Measurements from ENCODE around the gene SLC5A10. TPM values are rescaled to one million over a fixed set of nuclear protein-coding genes. Genes with fewer than 3 reads are reported as not detected.

The SLC5A10 gene
- total RNA-seq, 4 donors from 2014 or later = not detected

DNA sequence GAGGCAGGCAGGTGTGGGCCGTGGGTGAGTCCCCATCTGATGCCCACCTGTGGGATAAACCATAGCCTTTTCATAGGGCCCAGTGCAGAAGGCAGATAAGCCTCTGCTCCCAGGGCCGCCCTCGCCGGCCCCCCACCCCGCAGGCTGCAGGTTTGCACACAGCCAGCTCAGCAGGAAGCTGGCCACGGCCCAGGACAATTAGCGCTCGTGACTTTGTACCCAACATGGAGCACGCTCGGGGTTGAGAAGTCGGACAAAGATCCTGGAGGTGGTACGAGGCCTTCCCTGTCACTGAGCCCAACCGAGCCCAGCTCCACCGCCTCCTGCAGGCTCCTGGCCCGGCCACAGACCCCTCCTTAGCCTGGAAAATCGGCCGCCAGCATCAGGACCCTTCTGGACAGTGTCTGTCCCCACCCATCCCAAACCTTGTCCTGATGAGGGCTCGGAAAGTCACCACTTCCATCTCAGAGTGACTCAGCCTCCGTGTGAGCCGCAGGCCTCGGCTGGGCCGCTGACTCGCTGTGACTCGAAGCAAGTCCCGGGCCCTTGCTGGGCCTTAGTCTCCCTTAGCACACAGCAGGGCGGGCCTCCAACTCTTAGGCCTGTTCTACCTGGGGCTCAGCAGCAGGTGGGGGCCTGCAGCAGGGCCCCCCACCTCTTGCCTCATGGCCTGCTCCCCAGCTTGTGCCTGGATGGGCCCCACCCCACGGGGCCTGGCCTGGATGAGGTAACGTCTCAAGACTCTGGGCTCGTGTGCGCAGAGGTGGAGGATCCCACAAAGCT, 29.9 kb downstream of the SLC5A10 start:
- WGBS, 2 donors = 74 to 86% methylated on average over 5 to 26 of the region's 30 CpGs
- Histone ChIP-seq H3K36me3 (peaks cover 10% of the 10 kb centered on the region in 2 donors), H3K9me3 (no peaks in the 10 kb centered on the region), H3K4me1 (no peaks in the 10 kb centered on the region), H3K27me3 (no peaks in the 10 kb centered on the region), H3K27ac (no peak overlapping the region), H3K4me3 (replicated peaks in 1 of 3) (no peak overlapping the region)
- TF ChIP-seq POLR2A (IDR thresholded peaks at IDR 0.05) = no peak
- no peak for DNase-seq
- intact Hi-C loops (cut with DNase I) = no loop called here

DNA sequence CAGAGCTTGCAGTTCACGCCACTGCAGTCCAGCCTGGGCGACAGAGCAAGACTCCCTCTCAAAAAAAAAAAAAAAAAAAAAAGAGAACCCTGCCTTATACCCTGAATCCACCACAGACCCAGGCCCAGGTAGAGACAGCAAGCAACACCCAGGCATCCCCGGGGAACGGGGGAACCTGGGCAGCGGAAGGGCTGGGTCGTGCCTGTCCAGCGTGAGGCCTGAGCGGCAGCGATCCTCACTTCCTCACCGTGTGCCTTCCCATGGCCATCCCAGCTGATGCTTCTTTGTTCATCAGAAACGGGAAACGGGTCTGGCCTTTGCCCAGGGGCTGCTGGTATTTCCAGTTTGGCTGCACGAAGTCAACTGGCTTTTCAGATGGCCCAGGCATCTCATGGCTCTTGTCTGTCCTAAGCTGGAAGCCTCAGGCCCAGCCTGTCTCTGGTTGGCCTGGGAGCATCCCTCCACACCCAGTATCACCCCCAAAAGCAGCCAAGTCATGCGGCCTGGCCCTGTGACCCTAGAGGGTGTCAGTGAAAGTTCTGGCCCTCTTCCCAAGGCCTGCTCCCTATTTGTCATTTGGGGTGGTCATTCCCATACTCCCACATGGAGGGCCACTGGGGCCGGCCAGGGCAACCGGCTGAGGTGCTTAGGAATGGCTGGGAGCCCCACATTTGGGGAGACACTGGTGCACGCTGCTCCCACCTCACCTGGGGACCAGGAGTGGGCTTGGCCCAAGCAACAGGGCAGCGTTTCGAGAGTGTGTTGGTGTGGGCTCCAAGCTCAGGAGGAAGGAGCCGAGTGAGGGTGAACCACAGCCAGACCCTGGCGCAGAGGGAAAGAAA, 32.5 kb downstream of the SLC5A10 start:
- H3K4me1 ChIP-seq = no peaks in the 10 kb centered on the region
- H3K27ac ChIP-seq = no peak overlapping the region
- WGBS, 2 donors = 92 to 93% methylated on average over 18 to 21 of the region's 21 CpGs
- TF ChIP-seq, protein P1, sequence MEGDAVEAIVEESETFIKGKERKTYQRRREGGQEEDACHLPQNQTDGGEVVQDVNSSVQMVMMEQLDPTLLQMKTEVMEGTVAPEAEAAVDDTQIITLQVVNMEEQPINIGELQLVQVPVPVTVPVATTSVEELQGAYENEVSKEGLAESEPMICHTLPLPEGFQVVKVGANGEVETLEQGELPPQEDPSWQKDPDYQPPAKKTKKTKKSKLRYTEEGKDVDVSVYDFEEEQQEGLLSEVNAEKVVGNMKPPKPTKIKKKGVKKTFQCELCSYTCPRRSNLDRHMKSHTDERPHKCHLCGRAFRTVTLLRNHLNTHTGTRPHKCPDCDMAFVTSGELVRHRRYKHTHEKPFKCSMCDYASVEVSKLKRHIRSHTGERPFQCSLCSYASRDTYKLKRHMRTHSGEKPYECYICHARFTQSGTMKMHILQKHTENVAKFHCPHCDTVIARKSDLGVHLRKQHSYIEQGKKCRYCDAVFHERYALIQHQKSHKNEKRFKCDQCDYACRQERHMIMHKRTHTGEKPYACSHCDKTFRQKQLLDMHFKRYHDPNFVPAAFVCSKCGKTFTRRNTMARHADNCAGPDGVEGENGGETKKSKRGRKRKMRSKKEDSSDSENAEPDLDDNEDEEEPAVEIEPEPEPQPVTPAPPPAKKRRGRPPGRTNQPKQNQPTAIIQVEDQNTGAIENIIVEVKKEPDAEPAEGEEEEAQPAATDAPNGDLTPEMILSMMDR (IDR thresholded peaks at IDR 0.05) = no peak
- TF ChIP-seq POLR2A (IDR thresholded peaks at IDR 0.05) = no peak
- H3K4me3 ChIP-seq (replicated peaks in 1 of 3) = no peak overlapping the region
- intact Hi-C loops (cut with DNase I) = no loop called here
- H3K9me3 ChIP-seq = no peaks in the 10 kb centered on the region
- H3K27me3 ChIP-seq = no peaks in the 10 kb centered on the region
- no peak for DNase-seq
- H3K36me3 ChIP-seq = no peaks in the 10 kb centered on the region

DNA sequence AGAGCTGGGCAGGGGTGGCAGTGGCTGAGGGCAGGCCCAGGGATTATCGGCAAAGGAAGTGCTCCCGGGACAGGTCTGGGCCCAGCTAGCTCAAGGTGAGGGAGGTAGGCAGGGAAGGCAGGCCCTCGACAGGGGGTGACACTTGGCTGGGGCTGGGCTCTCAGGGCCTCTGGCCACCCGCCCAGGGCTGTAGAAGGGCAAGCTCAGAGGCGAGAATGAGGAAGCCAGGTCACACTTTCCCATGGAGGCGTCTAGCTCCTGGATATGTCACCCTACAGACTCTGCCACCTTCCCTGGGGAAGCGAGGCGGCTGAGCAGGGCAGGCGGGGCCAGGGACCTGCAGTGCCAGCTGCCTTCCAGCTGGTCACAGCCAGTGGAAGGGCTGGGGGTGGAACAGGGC, 33.5 kb downstream of the SLC5A10 start:
- Histone ChIP-seq H3K4me3 (replicated peaks in 1 of 3) (no peak overlapping the region), H3K27me3 (no peaks in the 10 kb centered on the region), H3K27ac (no peak overlapping the region), H3K4me1 (no peaks in the 10 kb centered on the region), H3K36me3 (no peaks in the 10 kb centered on the region), H3K9me3 (no peaks in the 10 kb centered on the region)
- intact Hi-C loops (cut with DNase I) = no loop called here
- TF ChIP-seq, protein P1 (IDR thresholded peaks at IDR 0.05) = no peak
- no peak for TF ChIP-seq POLR2A (IDR thresholded peaks at IDR 0.05)
- WGBS, 2 donors = 97 to 99% methylated on average over 8 to 9 of the region's 9 CpGs
- DNase-seq = no peak

DNA sequence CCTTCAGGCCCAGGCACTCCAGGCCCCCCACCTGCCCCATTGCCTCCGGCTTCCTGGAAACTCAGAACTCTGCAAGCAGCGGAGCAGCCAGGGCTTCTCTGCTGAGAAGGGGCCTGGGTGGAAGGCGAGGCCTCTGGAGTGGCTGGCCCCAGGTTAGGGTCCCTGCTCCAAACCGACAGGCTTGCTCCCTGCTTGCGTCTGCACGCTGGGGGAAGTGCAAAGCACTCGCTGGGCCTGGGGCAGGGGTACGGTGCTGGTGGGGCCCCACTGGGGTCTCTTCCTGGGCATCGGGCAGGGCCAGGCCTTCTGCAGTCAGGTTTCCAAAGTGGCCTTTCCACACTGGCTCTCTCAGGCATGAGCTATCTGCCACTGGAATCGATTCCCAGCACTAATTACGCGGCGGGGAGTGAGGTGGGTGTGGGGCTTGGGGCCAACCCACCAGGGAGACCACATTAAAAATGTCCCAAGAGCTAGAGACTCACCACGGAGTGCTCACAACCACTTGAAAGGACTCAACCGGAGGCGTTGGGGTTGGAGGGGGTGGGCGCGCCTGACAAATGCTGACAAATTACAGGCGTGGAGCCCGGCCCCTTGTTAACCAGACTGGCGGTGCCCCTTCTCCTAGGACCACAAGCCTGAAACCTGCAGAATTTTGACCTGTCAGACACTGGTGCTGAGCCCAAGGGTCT, 34.7 kb downstream of the SLC5A10 start:
- no peak for DNase-seq
- intact Hi-C loops (cut with DNase I) = no loop called here
- no peak for TF ChIP-seq POLR2A (IDR thresholded peaks at IDR 0.05)
- TF ChIP-seq, protein P1 (IDR thresholded peaks at IDR 0.05) = no peak
- Histone ChIP-seq H3K9me3 (no peaks in the 10 kb centered on the region), H3K27ac (no peak overlapping the region), H3K27me3 (no peaks in the 10 kb centered on the region), H3K4me3 (replicated peaks in 1 of 3) (no peak overlapping the region), H3K36me3 (no peaks in the 10 kb centered on the region), H3K4me1 (no peaks in the 10 kb centered on the region)
- 84 to 94% methylated on average over 13 to 19 of the region's 21 CpGs for WGBS, 2 donors

DNA sequence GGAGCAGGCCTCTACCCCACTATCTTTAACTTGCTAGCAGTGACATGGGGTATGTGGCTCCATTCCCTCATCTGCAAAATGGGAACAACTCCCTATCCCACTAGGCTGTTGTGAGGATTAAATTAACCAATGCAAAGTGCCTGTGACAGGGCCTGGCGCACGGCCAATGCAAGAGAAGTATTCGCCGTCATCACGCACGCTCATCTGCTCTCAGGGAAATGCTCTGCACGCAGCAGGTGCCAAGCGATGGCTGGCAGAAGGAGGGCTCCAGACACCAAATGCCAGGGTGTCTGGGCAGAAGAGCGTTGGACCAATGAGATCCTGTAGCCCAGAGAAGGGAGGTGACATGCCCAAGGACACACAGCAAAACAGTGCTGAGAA, 35.3 kb downstream of the SLC5A10 start:
- H3K36me3 ChIP-seq = no peaks in the 10 kb centered on the region
- H3K4me1 ChIP-seq = peaks cover 0 to 3% of the 10 kb centered on the region in 2 donors
- H3K9me3 ChIP-seq = no peaks in the 10 kb centered on the region
- no peak for TF ChIP-seq POLR2A (IDR thresholded peaks at IDR 0.05)
- TF ChIP-seq, protein P1 (IDR thresholded peaks at IDR 0.05) = no peak
- H3K27ac ChIP-seq = no peak overlapping the region
- no peak overlapping the region for H3K4me3 ChIP-seq (replicated peaks in 1 of 3)
- no peak for DNase-seq
- no peaks in the 10 kb centered on the region for H3K27me3 ChIP-seq
- intact Hi-C loops (cut with DNase I) = no loop called here
- WGBS, 2 donors = 91 to 92% methylated on average over 9 of the region's 9 CpGs
